GM08714 (cell line): ENCODE data around the gene ARHGEF16.

Experiments used
- H3K4me3 ChIP-seq: fragments of 200-500 bp; sonication (Bioruptor generic); 2 replicates; pipeline ENCODE4 v1.5.1; 2014; ENCODE audit warnings: mild to moderate bottlenecking, low read length, inconsistent platforms
- ZNF274 ChIP-seq: IDR thresholded peaks from 2 replicates; pipeline ENCODE4 v1.6.1; 2012; ENCODE audit warnings: mild to moderate bottlenecking, low read depth, low read length

Gene ARHGEF16

DNA sequence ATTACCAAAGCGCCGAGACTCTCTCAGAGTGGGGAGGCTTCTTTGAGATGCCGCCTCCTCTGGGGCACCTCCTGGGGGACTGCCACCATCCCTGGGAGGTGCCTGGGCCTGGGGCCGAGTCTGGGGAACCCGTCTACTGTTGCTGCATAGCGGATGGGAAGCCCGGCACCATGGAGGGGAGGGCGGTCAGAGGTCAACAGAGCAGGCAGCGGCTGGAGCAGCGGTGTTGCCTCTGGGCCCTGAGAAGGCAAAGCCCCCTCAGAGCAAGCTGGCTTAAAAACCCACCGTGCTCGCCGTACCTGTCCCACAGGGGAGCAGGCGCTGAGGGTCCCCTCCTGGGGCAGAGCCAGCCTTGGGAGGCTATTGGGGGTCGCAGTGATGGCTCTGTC is 62.0 kb downstream of the ARHGEF16 start:
- H3K4me3 ChIP-seq = no peak overlapping the region
- no peak for TF ChIP-seq ZNF274

DNA sequence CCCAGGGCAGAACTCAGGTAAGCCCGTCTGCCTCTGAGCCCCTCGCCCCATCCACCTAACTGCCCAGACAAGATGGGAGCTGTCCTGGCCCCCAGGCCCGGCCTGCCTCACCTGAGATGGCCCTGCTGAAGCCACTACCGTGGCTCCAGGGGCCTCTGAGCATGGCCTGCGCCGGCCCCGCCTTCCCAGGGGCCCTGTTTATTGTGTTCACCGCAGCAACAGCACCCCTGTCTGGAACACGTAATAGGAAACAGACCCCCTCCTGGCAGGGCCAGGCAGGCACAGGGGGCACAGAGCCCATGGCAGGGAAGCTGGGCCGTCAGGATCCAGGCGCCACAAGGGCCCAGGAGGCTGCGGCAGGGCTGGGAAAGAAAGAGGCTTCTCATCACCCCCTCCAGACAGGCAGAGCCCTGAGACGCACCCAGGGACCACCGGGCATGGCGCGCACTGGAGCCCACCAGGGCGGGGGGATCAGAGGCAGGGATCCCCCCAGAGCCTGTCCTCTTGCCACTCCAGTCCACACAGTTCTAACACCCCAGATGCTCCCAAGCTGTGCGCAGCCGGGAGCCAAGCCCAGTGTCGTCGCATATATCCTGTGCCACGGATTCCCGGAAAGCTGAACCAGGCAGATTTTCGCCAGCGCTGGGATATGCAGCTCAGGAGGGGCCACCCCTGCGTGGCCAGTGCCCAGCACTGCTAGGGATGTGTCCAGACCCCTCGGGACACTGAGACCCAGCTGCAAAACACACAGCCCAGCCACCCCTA is 62.6 kb downstream of the ARHGEF16 start:
- no peak for TF ChIP-seq ZNF274
- H3K4me3 ChIP-seq = no peak overlapping the region

DNA sequence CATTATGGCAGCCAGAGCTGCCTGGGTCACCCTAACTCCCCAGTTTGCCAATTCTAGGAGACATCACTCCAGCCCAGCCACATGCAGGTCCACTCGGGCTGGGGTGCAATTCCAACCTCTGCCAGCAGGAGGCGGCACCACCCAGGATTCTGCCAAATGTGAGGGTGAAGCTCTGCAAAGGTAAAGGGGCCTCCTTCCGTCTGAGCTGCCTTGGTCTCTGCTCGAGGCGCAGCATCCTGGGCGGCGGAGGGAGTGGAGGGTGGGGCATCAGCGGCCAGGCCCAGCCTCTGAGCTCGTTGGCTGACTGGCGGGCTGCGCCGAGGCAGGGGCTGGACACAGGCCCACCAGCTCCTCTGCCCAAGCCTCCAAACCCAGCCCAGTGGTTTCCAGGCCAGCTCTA is 63.8 kb downstream of the ARHGEF16 start:
- no peak overlapping the region for H3K4me3 ChIP-seq

DNA sequence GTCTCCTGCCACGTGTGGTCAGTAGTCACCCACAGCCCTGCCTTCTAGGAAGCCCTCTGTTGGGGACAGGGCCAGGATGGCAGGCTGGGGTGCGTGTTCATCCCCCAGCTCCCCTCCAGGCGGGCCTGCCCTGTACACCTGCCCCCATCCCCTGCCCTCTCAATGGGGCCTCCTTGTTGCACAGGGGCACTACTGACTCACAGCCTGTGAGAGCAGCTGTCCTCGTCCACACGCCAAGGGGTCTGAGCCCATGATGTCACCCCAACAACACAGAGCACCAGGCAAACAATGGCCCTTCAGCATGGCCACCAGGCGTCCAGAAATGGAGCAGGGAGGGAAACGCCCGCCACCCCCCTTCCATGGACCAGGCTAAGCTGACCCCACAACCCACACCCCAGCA is 64.3 kb downstream of the ARHGEF16 start:
- no peak for TF ChIP-seq ZNF274
- H3K4me3 ChIP-seq = no peak overlapping the region

More for the DNA sequence above, 63.8 kb downstream of the ARHGEF16 start:
- TF ChIP-seq ZNF274 = no peak

DNA sequence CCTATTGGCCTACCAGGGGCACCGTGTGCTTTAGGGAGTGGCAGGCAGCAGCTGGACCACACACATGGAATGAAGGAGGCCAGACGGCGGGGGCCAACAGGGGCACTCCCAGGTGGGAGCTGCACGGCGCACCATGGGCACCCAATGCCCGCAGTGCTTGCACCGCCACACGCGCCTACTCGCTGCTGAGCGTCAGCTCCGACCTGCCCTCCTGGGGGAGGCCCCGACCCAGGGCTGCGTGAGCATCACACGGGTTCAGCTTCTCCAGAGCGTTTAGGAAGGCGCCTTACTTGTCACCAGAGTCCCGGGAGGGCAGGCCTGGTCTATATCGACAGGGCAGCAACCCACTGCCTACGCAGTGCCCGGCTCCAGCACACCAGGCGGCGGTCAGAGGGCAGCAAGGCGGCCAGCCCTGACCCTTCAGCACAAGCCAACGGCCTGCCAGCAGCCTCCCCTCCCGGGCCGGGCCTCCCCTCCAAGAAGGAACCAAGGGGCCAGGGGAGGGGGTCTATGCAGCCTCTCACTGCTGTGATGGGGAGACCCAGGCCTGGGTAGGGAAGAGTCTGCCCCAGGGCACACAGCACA is 64.9 kb downstream of the ARHGEF16 start:
- TF ChIP-seq ZNF274 = no peak
- H3K4me3 ChIP-seq = no peak overlapping the region

DNA sequence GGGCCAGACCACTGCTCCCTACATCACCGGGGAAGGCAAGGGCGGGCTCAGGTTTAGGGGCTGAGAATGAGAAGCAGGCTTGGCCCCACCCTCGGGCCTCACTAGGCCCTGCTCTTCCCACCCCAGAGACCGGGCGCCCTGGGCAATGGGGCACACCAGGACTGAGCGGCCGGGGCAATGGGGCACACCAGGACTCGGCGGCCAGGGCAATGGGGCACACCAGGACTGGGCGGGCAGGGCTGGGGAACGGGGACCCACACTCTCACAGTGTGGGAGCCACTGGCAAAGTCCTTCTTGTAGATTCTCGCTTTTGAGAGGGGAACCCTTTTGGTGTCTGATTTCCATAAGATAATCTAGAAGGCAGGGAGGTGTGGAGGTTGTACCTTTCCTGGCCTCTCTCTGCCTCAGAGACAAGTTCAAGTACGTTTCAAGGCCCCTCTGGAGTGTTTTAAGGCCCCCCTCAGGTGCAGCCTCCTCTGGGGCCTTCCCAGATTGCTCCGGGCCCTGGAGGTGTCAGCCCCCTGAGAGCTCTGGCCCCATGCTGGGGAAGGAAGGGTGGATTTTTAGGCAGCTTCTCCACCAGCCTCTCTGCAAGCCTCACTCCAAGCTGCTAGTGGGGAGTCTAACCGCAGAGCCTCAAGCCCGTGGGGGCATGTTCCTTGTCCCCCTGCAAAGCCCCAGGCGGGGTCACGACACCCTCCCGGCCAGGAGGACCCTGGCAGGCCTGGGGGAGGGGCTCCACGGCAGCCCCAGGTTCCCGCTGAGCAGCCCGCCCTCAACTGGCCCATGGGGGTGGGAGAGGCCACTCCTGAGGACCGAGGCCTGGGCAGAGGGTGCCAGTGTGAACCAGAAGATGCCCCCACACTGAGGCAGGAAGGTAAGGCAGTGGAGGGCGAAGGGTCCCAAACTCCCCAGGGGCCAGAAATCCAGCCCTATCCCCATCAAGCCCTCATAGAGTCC is 66.2 kb downstream of the ARHGEF16 start:
- no peak for TF ChIP-seq ZNF274
- H3K4me3 ChIP-seq = no peak overlapping the region

DNA sequence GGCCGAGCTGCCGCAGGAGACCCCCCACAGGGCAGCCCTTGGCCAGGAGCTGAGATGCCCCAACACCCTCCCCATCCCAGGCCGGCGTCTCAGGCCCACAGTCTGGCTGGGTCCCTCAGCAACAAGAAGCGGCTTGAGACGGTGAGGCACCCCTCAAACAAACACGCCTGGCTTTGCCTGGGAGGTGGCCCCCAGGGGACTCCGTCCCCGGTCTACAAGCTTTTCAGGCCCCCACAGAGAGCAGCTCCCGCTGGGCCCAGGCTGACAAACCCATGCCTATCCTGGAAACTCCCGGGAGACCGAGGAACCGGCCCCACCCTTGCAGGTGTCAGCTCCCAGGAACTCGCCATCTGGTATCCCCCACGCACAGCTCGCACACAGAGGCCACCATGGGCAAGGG is 67.0 kb downstream of the ARHGEF16 start:
- no peak for TF ChIP-seq ZNF274

DNA sequence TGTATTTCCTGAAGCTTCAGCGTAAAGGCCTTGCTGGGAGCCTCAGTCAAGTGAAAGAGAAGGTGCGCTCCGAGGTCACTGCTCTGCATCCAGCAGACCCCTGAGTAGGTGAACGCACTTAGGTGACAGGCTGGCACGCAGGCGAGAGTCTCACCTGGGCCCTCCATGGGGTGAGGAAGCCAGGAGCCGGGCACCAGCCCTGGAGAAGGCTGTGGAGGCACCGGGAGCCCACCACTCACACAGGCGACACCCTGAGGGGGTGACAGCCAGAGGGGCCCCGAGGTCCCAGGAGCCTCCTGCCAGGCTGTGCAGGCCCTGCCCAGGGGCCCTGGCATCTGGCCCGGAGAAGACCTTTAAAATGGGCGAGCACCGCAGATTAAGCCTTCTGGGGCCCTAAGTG is 67.6 kb downstream of the ARHGEF16 start:
- TF ChIP-seq ZNF274 = no peak
- no peak overlapping the region for H3K4me3 ChIP-seq

More for the DNA sequence above, 67.0 kb downstream of the ARHGEF16 start:
- no peak overlapping the region for H3K4me3 ChIP-seq

DNA sequence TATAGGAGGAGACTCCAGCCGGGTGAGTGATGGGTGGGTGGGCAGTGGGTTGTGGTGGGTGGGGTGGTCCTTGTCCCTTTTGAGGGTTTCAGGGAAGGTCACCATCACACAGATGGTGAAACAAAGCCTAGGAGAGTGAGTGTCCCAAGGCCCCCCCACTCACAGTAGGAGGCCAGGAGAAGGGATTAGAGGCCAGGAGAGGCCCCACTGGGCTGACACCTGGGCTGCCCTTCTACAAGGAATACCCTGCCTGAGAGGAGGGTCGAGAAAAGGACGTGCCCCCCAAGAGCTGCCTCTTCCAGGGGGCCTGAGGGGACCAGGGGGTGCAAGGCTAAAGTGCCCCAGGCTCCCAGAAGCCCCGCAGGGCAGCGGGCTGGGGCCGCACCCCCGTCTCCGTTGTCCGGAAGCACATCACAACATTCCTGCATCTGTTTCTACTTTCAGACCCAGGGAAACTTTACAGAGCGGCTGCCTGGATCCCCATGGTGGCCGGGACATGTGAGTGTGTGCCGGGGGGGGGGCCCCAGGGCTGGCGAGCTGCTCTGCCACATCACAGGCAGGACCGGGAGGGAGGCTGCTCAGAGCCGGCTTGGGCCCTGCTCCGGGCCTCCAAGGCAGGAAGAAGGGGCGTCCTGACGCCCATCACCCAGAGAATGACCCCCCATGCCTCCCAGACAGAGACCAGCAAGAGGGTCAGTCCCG is 68.2 kb downstream of the ARHGEF16 start:
- no peak for TF ChIP-seq ZNF274
- H3K4me3 ChIP-seq = no peak overlapping the region

DNA sequence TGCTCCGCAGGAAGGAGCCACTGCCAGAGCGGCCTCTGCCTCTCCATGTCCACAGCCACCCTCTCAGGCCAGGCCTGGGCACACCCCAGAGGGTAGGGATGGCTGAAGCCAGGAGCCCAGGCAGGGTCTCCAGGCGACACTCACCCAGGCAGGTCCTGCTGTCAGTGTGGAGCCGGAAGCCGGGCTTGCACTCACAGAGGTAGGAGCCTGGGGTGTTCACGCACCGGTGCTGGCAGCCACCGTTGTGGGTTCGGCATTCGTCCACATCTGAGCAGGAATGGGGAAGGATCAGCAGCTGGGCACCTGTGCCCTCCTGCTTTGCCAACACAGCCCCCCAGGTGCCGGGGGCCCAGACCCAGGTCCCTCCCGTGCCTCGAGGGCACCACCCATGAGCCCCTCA is 69.5 kb downstream of the ARHGEF16 start:
- no peak for TF ChIP-seq ZNF274

DNA sequence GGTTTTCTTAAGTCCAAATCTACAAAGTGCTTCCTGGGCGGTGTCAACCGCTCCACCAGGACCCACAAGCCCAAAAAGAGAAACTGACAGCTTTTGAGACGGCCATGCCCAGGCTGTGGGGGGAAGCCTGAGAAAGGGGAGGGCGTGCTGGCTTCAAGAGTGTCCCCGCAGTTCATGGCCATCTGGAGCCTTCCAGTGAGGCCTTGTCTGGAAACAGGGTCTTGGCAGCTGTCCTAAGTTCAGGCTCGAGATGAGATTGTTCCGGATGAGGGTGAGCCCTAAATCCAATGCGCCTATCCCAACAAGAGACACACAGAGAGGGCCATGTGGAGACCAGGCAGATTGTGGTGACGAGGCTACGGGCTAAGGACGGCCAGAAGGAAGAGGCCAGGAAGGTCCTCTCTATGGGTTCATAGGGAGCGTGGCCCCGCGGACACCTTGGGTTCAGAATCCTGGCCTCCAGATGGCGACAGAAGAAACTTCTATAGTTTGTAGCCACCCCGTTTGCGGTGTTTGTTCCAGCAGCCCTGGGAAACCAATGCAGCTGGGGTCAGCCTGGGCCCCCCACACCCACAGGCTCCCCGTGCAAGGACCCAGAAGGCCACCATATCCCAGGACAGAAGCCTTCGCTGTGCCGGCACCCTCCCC is 70.2 kb downstream of the ARHGEF16 start:
- TF ChIP-seq ZNF274 = no peak
- no peak overlapping the region for H3K4me3 ChIP-seq

More for the DNA sequence above, 69.5 kb downstream of the ARHGEF16 start:
- H3K4me3 ChIP-seq = no peak overlapping the region

DNA sequence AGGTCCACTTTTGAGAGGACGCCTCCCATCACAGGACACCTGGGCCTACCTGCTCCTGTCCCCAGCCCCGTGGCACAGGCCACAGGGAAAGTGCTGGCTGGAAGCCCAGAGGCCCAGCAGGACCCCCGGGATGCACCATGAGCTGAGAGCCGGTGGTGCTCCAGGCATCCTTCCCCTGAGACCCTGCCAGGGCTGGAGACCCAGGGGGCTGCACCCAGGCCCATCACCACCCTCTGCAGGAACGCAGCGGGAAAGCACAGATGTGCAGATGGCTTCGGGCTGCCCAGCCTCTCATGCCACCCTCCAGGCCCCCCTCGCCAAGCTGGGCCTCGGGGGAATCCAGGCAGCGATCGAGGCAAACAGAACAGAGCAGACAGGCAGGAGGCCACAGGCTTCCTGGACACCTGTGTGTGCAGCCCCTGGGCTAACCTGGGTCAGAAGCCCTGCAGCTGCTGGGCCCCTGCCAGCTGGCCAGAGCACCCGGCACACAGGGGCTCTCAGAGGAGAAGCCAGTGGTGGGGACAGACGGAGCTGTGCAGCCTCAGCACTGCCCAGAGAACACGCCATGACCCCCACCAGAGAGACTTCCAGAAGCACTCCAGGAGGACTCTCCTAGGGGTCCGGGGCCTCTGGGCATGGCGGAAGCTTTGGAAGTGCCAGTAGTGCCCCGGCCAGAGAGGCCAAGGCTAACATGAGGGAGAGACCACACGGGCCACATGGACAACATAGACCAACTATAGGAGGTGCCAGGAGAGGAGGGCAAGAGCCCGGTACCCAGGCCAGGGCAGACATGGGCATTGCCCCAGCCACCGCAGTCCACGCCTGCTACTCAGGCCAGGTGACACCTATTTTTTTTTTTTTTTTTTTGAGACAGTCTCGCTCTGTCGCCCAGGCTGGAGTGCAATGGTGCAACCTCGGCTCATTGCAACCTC is 71.4 kb downstream of the ARHGEF16 start:
- TF ChIP-seq ZNF274 = no peak
- no peak overlapping the region for H3K4me3 ChIP-seq

DNA sequence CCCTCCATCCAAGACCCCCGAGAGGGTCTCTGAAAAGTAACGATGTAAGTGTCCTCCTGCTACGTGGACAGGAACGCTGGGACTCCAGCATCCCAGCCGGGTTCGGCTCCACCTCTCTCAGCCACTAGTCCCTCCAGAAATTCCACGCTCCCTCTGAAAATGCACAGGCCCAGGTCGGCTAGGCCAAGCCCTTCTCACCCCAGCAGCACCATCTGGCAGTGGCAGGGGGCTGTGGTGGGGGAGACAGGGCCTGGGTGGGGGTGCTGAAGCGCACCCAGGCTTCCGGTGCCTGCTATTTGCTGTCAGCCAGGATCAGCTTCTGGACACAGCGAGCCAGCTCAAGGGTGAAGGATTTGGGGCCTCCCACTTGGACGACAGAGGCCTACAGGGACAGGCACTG is 73.3 kb downstream of the ARHGEF16 start:
- no peak for TF ChIP-seq ZNF274

More for the DNA sequence above, 73.3 kb downstream of the ARHGEF16 start:
- no peak overlapping the region for H3K4me3 ChIP-seq
